HG03378 (cell line): Measurements from ENCODE around the gene SLC1A1.

ENCODE experiments used
- ATAC-seq: cut with Tn5 transposase; IDR thresholded peaks from one replicate; pipeline ENCODE4 v1.9.1; 2021; ENCODE audit warnings: mild to moderate bottlenecking, moderate library complexity; ENCODE audit not compliant: unreplicated experiment

The SLC1A1 gene

DNA sequence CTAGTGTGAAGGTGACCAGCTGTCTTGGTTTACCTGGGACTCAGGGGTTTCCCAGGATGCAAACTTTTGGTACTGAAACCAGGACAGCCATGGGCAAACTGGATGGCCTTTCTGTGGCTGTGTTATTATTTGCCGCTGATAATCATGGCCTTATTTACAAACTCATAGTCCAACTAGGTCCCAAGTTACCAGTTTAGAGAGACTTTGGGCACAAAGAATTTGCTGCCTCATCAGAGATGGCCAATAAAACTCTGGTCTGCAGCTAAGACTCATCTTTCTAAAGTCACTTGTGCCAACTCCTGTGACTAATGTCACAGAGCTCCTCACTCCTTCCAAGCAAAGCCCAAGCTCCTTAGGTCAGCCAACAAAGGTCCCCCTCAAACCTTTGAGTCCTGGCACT is 124.4 kb downstream of the SLC1A1 start:
- ATAC-seq, result no peak

DNA sequence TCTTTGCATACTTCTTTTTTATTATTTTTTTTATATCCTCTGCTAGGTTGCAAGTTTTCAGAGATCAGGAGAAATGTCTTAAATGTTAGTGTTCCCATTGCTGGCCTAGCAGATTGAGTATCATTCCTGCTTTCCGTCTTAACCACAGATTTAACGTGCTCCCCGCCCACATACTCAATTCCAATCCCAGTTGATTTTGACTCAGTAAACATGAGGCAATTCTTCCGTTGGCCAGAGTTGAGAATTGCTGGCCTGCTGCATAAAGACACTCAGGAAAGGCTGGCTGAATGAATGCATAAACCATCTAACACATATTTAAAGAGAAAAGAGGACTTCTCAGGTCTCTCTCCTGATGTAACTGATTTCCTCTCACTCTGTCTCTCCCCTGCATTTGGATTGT is 125.0 kb downstream of the SLC1A1 start:
- ATAC-seq, result no peak

DNA sequence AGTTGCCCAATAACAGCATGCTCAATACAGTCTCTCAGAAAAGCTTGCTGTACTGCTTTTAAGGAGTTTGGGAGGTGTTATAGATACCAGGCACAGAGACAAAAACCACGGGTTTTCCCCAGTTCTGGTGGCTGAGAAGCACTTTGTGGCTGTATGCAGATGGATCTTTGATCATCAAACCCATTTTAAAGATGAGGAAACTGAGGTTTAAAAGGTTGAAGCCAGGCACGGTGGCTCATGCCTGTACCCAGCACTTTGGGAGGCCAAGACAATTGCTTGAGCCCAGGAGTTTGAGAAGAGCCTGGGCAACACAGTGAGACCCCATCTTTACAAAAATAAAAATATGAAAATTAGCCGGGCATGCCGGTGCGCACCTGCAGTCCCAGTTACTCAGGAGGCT is 125.5 kb downstream of the SLC1A1 start:
- no peak for ATAC-seq

DNA sequence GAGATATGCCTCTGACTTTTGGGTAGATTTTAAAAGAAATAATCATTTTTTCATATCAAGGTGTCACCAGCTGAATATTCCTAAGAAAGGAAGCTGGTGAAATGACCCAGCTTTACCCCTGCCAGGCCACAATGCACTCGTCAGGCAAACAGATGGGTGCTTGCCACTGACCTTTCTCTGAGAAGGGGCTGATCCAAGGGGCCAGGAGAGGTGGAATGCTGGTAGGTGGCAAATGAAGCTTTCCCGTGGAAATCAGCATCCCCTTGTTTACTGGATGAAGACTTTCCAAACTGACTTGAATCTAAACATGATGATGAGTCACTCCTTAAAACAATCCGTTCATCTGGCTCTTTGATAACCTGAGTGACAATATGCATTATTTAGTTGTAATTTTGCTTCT is 127.5 kb downstream of the SLC1A1 start:
- no peak for ATAC-seq

DNA sequence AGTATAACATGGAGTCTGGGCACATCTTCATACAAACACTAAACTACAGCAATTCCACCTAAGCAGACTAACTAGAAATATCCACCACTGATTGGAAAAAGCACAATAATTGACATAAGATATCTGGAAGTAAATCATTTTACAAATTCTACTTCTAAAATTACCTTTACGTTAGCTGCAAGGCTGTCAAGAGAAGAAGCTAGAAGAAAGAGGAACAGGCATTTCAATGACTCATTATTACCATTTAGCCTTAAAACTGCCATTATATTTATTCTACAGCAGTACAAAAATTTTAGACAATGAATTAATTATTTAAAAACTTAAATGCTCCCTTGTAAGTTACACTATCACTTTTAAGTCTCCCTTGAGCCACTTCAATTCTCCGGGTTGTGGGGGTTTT is 128.4 kb downstream of the SLC1A1 start:
- no peak for ATAC-seq

DNA sequence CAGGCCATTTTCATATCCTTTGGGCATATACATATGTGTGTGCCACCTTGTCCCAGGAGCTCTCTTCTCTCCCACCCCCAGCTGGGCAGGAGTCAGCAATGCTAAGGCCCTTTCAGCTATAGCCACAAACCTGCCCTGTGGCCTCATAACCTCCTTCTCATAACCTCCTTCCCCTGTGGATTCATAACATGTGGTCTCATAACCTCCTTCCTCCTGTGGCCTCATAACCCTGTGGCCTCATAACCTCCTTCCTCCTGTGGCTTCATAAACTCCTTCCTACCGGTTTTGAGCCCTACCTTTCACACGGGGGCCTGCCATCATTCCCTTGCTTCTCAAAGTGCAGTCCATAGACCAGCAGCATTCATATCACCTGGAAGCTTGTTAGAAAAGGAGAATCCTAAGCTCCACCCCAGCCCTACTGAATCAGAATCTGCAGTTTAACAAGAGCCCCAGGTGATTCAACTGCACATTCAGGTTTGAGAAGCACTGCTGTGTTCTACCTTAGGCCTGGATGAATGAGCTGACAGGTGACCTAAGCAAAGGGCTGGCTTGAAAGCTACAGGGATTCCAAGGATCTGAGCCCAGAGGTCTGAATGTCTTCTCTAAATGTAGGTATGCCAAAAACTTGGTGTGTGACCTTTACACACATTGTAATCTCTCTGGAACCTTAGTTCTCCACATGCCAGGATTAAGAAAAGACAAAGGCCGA is 129.9 kb downstream of the SLC1A1 start:
- ATAC-seq, result no peak

DNA sequence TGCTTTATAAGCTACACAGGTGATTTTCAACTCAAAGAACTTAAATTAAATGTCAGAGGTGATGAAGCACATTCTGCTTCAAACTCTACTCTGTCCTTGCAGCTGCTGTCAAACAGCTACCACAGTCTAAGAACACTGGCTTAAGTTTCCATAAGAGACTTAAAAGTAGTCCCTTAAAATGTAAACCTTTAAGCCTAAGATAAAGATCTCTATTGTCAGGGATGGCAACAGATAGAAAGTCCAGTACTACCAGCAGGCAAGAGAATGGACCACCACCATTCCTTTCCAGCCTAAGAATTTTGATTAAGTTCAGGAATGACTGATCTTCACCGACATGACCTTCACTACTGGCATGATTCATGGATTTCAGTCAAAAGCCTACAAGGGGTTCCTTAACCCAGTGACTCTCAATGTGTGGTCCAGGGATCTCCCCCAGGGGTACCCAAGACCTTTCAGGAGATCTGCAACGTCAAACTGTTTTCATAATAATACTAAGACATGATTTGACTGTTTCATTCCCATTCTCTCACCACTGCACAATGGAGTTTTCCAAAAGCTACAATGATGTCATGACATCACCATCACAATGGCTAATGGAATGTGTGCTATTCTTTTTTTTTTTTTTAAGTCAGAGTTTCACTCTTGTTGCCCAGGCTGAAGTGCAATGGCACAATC is 130.8 kb downstream of the SLC1A1 start:
- no peak for ATAC-seq

DNA sequence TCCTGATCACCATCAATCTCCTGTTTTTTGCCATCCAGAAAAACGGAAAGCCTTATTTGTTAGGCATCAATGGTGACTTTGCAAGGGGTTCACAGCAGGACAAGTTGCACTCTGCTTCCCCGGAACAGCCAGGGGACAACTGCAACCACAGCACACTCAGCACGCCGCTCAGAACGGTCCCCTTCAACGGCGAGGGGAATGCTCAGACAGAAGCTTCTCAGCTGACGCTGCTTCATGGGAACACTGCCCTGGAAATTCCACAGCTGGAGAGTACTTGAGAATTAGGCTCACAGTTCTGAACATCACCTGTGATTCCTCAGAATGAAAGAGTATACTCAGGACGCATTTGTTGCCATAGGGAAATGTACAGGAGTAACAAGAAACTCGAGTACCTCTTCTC is 131.7 kb downstream of the SLC1A1 start:
- no peak for ATAC-seq

DNA sequence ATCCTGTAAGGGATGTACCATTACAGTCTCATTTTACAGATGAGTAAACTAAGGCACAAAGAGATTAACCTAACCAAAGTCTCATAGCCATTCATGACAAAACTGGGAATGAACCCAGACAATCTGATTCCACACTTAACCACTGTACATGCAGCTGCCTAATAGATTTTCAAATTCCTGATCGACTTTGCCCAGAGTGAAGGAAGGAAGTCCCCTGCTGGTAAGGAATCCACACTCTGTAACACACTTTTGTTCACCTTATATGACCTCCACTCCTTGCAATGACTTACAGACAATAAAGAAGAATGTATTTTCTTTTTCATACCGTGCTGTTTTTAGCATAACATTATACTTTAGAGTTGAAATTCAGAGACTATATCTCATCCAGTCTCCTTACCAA is 140.6 kb downstream of the SLC1A1 start:
- ATAC-seq, result no peak
